Testis (tissue), 2 donors: ENCODE data around the gene ANXA4.

ENCODE experiments used
- POLR2A ChIP-seq: fragments of 450-650 bp; IDR thresholded peaks from one replicate; pipeline ENCODE4 v1.6.1; 2017; ENCODE audit warnings: antibody characterized with exemption, mild to moderate bottlenecking, moderate library complexity
- TF ChIP-seq, protein P1 (sequence below), 3 experiments: fragments of 450-650 bp in 2 of 3; fragments of 200-600 bp in 1 of 3; sonication (generic) in 1 of 3; IDR thresholded peaks; one replicate each; pipeline ENCODE4 v1.5.1; 2016 to 2019; ENCODE audit warnings: antibody characterized with exemption in 3 of 3, mild to moderate bottlenecking in 2 of 3, moderate library complexity in 1 of 3

DNA sequence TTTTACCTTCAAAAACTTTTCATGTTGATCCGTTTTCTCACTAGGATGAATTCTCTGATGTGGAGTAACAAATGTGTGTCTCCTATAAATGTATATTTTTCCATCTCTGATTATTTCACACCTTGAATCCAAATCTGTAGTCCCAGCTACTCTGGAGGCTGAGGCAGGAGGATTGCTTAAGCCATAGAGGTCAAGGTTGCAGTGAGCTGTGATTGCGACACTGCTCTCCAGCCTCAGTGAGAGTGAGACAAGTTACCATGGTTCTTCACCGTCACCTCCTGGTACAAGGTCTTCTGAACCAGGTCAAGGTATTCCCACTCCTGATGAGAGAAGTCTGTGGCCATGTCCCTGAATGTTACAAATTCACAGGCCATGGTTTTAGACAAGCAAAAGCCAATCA lies 102.6 kb downstream of the ANXA4 start:
- TF ChIP-seq, protein P1, sequence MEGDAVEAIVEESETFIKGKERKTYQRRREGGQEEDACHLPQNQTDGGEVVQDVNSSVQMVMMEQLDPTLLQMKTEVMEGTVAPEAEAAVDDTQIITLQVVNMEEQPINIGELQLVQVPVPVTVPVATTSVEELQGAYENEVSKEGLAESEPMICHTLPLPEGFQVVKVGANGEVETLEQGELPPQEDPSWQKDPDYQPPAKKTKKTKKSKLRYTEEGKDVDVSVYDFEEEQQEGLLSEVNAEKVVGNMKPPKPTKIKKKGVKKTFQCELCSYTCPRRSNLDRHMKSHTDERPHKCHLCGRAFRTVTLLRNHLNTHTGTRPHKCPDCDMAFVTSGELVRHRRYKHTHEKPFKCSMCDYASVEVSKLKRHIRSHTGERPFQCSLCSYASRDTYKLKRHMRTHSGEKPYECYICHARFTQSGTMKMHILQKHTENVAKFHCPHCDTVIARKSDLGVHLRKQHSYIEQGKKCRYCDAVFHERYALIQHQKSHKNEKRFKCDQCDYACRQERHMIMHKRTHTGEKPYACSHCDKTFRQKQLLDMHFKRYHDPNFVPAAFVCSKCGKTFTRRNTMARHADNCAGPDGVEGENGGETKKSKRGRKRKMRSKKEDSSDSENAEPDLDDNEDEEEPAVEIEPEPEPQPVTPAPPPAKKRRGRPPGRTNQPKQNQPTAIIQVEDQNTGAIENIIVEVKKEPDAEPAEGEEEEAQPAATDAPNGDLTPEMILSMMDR (IDR thresholded peaks at IDR 0.05), result no peak
- TF ChIP-seq POLR2A, result no peak
